Smooth muscle cell (in vitro differentiated cells): ENCODE data around the gene BCL2L2. TPM values are rescaled to one million over a fixed set of nuclear protein-coding genes. Genes with fewer than 3 reads are reported as not detected.

Source experiments
- DNase-seq: peaks from one replicate; lab custom pipeline; 2025; ENCODE audit not compliant: unreplicated experiment; lab: John Stamatoyannopoulos, UW
- H2AFZ ChIP-seq: fragments of 200-600 bp; sonication (generic); 2 replicates; pipeline ENCODE4 v1.6.0; 2016; ENCODE audit warnings: antibody characterized with exemption, low read depth, mild to moderate bottlenecking
- H3F3A ChIP-seq: fragments of 200-600 bp; sonication (generic); 2 replicates; pipeline ENCODE4 v1.6.0; 2017; ENCODE audit warnings: antibody characterized with exemption, low read depth
- H3K27ac ChIP-seq: fragments of 200-600 bp; sonication (generic); 2 replicates; pipeline ENCODE4 v1.5.1; 2016; ENCODE audit warnings: low read depth, mild to moderate bottlenecking
- H3K27me3 ChIP-seq: fragments of 200-600 bp; sonication (generic); 2 replicates; pipeline ENCODE4 v1.6.1; 2016; ENCODE audit warnings: low read depth, mild to moderate bottlenecking
- H3K36me3 ChIP-seq: fragments of 200-600 bp; sonication (generic); 2 replicates; pipeline ENCODE4 v1.5.1; 2016; ENCODE audit warnings: low read depth
- H3K4me1 ChIP-seq: fragments of 200-600 bp; sonication (generic); 2 replicates; pipeline ENCODE4 v1.5.1; 2016; ENCODE audit warnings: low read depth
- H3K4me2 ChIP-seq: fragments of 200-600 bp; sonication (generic); 2 replicates; pipeline ENCODE4 v1.6.0; 2016; ENCODE audit warnings: mild to moderate bottlenecking
- H3K4me3 ChIP-seq: fragments of 200-600 bp; sonication (generic); 2 replicates; pipeline ENCODE4 v1.5.1; 2016; ENCODE audit warnings: mild to moderate bottlenecking
- H3K79me2 ChIP-seq: fragments of 200-600 bp; sonication (generic); 2 replicates; pipeline ENCODE4 v1.6.0; 2016; ENCODE audit warnings: low read depth, mild to moderate bottlenecking
- H3K9ac ChIP-seq: fragments of 200-600 bp; sonication (generic); 2 replicates; pipeline ENCODE4 v1.6.0; 2016; ENCODE audit warnings: low read depth
- H3K9me3 ChIP-seq: fragments of 200-600 bp; sonication (generic); replicated peaks from 2 replicates; pipeline ENCODE4 v1.5.1; 2016; ENCODE audit warnings: low read depth
- H4K20me1 ChIP-seq: fragments of 200-600 bp; sonication (generic); 2 replicates; pipeline ENCODE4 v1.6.0; 2016; ENCODE audit warnings: low read depth
- WGBS: methylation state at CpG from one replicate; pipeline ENCODE4 v1.1.7; 2016; ENCODE audit warnings: low lambda C conversion rate; 5-methylcytosine and 5-hydroxymethylcytosine counted together
- polyA plus RNA-seq: library from polyadenylated mRNA; unstranded; fragments of >200 nt; fragmentation: Nextera tagmentation; extraction: Ambion mirVana; gene quantifications from 2 replicates; pipeline ENCODE4 v1.2.1, GENCODE V29; 2016
- total RNA-seq: library from RNA; depleted of rRNA; stranded (reverse); fragments of >200 nt; gene quantifications from 2 replicates; pipeline ENCODE4 v1.2.3, GENCODE V29; 2014
- TF ChIP-seq, protein P1 (sequence below): fragments of 200-600 bp; sonication (generic); IDR thresholded peaks from 2 replicates; pipeline ENCODE4 v1.5.1; 2017; ENCODE audit warnings: borderline replicate concordance, mild to moderate bottlenecking, antibody characterized with exemption; ENCODE audit not compliant: insufficient read depth, poor library complexity, severe bottlenecking

BCL2L2 gene
- total and polyA plus RNA-seq, 2 experiments from 2014 or later = 1.6 to 11.7 TPM

DNA sequence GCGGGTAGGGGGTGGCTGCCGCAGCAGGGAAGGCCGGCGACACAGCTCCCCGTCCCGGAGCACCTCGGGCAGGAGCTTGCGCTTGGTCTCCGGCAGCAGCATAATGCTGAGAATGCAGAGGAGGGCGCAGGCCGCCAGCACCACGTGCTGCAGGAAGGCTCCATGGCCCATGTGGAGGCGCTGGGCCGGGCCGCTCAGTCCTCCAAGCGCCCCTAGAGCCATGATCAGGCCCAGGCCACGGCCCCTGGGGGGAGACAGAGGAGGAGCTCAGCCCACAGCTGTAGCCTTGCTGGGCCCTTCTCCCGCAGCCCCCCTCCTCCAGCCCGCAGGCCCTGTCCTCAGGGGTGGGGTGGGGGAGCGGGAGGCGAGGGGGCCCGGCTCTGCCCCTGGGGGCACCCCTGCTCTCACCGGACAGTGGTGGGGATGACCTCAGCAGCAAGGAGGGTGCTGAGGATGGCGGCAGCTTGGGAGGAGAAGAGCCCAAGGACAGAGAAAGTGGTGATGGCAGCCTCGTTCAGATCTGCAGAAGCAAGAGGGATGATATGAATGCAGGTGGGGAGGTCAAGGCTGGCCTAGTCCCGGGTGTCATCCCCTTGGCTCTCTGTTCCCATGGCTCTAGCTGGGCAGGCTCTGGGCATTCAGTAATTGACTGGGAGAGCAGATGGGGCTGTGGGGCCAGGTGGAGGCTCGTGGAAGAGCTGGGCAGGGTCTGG lies 40.2 kb downstream of the BCL2L2 start:
- Histone ChIP-seq H3K79me2 (no peaks in the 10 kb centered on the region), H3K9me3 (no peaks in the 10 kb centered on the region), H3K27ac (no peak overlapping the region), H3K4me3 (no peak overlapping the region), H3K36me3 (no peaks in the 10 kb centered on the region), H3F3A (no peaks in the 10 kb centered on the region), H4K20me1 (peaks cover 6% of the 10 kb centered on the region), H3K4me1 (no peaks in the 10 kb centered on the region), H2AFZ (no peak overlapping the region), H3K9ac (no peak overlapping the region), H3K4me2 (no peak overlapping the region), H3K27me3 (no peaks in the 10 kb centered on the region)
- TF ChIP-seq, protein P1, sequence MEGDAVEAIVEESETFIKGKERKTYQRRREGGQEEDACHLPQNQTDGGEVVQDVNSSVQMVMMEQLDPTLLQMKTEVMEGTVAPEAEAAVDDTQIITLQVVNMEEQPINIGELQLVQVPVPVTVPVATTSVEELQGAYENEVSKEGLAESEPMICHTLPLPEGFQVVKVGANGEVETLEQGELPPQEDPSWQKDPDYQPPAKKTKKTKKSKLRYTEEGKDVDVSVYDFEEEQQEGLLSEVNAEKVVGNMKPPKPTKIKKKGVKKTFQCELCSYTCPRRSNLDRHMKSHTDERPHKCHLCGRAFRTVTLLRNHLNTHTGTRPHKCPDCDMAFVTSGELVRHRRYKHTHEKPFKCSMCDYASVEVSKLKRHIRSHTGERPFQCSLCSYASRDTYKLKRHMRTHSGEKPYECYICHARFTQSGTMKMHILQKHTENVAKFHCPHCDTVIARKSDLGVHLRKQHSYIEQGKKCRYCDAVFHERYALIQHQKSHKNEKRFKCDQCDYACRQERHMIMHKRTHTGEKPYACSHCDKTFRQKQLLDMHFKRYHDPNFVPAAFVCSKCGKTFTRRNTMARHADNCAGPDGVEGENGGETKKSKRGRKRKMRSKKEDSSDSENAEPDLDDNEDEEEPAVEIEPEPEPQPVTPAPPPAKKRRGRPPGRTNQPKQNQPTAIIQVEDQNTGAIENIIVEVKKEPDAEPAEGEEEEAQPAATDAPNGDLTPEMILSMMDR = no peak
- DNase-seq = no peak
- 90% methylated on average over 26 of the region's 27 CpGs for WGBS

DNA sequence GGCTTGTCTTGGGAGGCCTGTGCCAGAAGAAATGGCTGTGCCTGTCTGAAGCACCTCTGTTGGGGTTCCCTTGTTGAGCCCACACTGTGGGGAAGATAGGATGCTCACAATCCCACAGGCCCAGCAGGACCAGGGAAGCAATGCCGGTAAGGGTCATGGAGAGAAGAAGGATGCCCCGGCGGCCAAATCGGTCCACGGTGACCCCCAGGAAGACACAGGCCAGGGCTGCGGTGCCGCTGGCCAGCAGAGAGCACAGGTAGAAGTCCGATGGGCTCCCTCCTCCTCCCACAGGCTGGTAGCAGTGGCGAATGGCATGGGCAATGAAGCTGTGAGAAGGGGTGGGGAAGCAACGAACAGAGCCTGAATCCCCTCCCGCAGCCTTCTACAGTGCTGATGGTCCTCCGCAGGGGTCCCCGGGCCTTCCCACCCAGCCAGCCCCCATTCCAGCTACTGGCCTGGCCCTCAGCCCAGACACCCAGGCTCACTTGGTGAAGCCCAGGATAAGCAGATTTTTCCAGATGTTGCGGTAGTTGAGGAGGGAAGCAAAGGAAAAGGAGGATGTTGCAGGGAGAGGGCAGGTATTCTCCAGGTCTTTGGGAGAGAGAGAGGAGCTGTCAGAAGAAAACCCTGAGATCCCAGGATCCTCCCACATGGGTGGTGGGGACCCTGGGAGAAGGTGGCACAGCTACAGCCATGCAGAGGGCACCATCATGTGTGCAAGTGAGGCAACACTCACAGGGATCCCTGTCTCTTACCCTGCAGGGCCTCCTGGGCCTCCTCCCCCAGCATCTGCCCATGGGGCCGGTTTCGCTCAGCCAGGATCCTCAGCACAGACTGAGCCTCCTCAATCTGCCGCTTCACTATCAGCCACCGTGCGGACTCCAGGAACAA lies 41.0 kb downstream of the BCL2L2 start:
- Histone ChIP-seq H3F3A (no peaks in the 10 kb centered on the region), H3K4me2 (no peak overlapping the region), H2AFZ (no peak overlapping the region), H3K9me3 (no peaks in the 10 kb centered on the region), H3K79me2 (no peaks in the 10 kb centered on the region), H3K4me3 (no peak overlapping the region), H3K27ac (no peak overlapping the region), H3K36me3 (no peaks in the 10 kb centered on the region), H3K4me1 (no peaks in the 10 kb centered on the region), H3K27me3 (no peaks in the 10 kb centered on the region), H4K20me1 (peaks cover 6% of the 10 kb centered on the region), H3K9ac (no peak overlapping the region)
- TF ChIP-seq, protein P1 = no peak
- DNase-seq = no peak
- 95% methylated on average over 19 of the region's 19 CpGs for WGBS

DNA sequence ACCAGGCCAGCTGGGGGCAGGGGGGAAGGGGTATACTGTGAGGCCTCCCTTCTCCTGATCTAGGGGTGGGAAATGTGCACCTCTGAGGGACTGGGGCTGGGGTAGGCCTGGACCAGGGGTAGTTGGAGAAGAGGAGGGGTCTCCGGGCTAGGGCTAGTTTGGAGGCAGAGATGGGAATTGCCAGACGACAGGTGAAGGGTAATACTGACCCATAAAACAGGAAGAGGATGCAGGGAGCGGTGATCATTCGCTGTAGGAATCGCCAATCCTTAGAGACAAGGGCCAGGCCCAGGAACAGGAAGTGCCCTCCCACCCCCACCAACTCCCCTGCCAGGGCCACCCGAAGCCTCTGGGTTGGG lies 41.6 kb downstream of the BCL2L2 start:
- no peak for DNase-seq
- Histone ChIP-seq H3K4me3 (no peak overlapping the region), H3K9me3 (no peaks in the 10 kb centered on the region), H3K79me2 (no peaks in the 10 kb centered on the region), H2AFZ (no peak overlapping the region), H3K36me3 (no peaks in the 10 kb centered on the region), H3K4me2 (no peak overlapping the region), H4K20me1 (peaks cover 6% of the 10 kb centered on the region), H3K9ac (no peak overlapping the region), H3K27me3 (no peaks in the 10 kb centered on the region), H3K4me1 (peaks cover 4% of the 10 kb centered on the region), H3F3A (peaks cover 3% of the 10 kb centered on the region), H3K27ac (no peak overlapping the region)
- WGBS = 100% methylated on average over 5 of the region's 6 CpGs
- TF ChIP-seq, protein P1 = no peak
